ENCODE measurements around the gene GHRH.

Gene GHRH

GRCh38 chr20:37260923-37261322 is 691 bp downstream of the GHRH start:
- no peak for DNase-seq

- DNase-seq = no peak
Observed at GRCh38 chr20:37259865-37260264, 1.7 kb downstream of the GHRH start.

GRCh38 chr20:37259031-37259430 is 2.6 kb downstream of the GHRH start:
- DNase-seq = no peak

- DNase-seq = no peak
Observed at GRCh38 chr20:37257988-37258387, 3.6 kb downstream of the GHRH start.

- DNase-seq = no peak
Observed at GRCh38 chr20:37257530-37257929, 4.1 kb downstream of the GHRH start.

GRCh38 chr20:37256286-37256685 is 5.3 kb downstream of the GHRH start:
- no peak for DNase-seq

- no peak for DNase-seq
Observed at GRCh38 chr20:37254114-37254878, 7.3 kb downstream of the GHRH start.

- DNase-seq = no peak
Observed at GRCh38 chr20:37253087-37253486, 8.5 kb downstream of the GHRH start.

- no peak for DNase-seq
Observed at GRCh38 chr20:37251825-37252477, 9.7 kb downstream of the GHRH start.

GRCh38 chr20:37249304-37249703 is 12.3 kb downstream of the GHRH start:
- no peak for DNase-seq

GRCh38 chr20:37247547-37247946 is 14.1 kb downstream of the GHRH start:
- DNase-seq = no peak

- DNase-seq = no peak
Observed at GRCh38 chr20:37246736-37247135, 14.9 kb downstream of the GHRH start.

- DNase-seq = no peak
Observed at GRCh38 chr20:37245216-37246150, 16.1 kb downstream of the GHRH start.

- DNase-seq = no peak
Observed at GRCh38 chr20:37244572-37244957, 17.0 kb downstream of the GHRH start.

GRCh38 chr20:37243937-37244571 is 17.6 kb downstream of the GHRH start:
- DNase-seq = peak; percentile 21

- DNase-seq = no peak
Observed at GRCh38 chr20:37243076-37243936, 18.3 kb downstream of the GHRH start.

- no peak for DNase-seq
Observed at GRCh38 chr20:37242503-37242902, 19.1 kb downstream of the GHRH start.

- no peak for DNase-seq
Observed at GRCh38 chr20:37240337-37241067, 21.1 kb downstream of the GHRH start.

GRCh38 chr20:37238935-37239451 is 22.6 kb downstream of the GHRH start:
- DNase-seq = no peak

GRCh38 chr20:37238426-37238825 is 23.2 kb downstream of the GHRH start:
- no peak for DNase-seq

GRCh38 chr20:37237656-37238055 is 24.0 kb downstream of the GHRH start:
- DNase-seq = no peak

All from EL (cell line).